Measurements from ENCODE around the gene PLA2G2F.

GRCh38 chr1:20109223-20109856 lies 29.8 kb upstream of the PLA2G2F start:
- TF ChIP-seq CTCF (IDR thresholded peaks at IDR 0.05; ENCODE audit: insufficient read depth, low read length) (no peak), REST (IDR thresholded peaks at IDR 0.05; ENCODE audit: insufficient replicate concordance, low read depth) (no peak), POLR2AphosphoS5 (IDR thresholded peaks at IDR 0.05; ENCODE audit: low read depth) (no peak), SPI1 (IDR thresholded peaks at IDR 0.05; ENCODE audit: borderline replicate concordance, low read depth) (no peak)

All from HL-60 (cell line).